ENCODE results near the gene NRIP1.
A peak's percentile ranks its signal among the peaks of the same experiment; 100 is the strongest.

NRIP1 gene

GRCh38 chr21:15064576-15065391, at the start of gene NRIP1:
TSS of gene NRIP1 (minus strand) at chr21:15065000. CDS start at chr21:14968192, 96,808 bp downstream.
- peak; percentile 72 for DNase-seq (ENCODE audit: low read depth)

GRCh38 chr21:15112858-15113257, 48.1 kb upstream of the NRIP1 start:
- H3K4me3 ChIP-seq (ENCODE audit: low read depth, low read length), result no peak overlapping the region
- no peak for DNase-seq (ENCODE audit: low read depth)

More at GRCh38 chr21:15064576-15065391, at the start of gene NRIP1:
- peak within 1 kb of the TSS; percentile 85 for H3K4me3 ChIP-seq (ENCODE audit: low read depth, low read length)

GRCh38 chr21:15108801-15109200, 44.0 kb upstream of the NRIP1 start:
- DNase-seq (ENCODE audit: low read depth), result no peak
- no peak overlapping the region for H3K4me3 ChIP-seq (ENCODE audit: low read depth, low read length)

- no peak overlapping the region for H3K4me3 ChIP-seq (ENCODE audit: low read depth, low read length)
- DNase-seq (ENCODE audit: low read depth), result no peak
These were observed 39.7 kb upstream of the NRIP1 start for GRCh38 chr21:15104470-15104869.

- no peak overlapping the region for H3K4me3 ChIP-seq (ENCODE audit: low read depth, low read length)
- no peak for DNase-seq (ENCODE audit: low read depth)
These were observed 34.1 kb upstream of the NRIP1 start for GRCh38 chr21:15098908-15099307.

GRCh38 chr21:15098181-15098580, 33.4 kb upstream of the NRIP1 start:
- no peak overlapping the region for H3K4me3 ChIP-seq (ENCODE audit: low read depth, low read length)
- DNase-seq (ENCODE audit: low read depth), result no peak

- no peak overlapping the region for H3K4me3 ChIP-seq (ENCODE audit: low read depth, low read length)
These were observed 32.8 kb upstream of the NRIP1 start for GRCh38 chr21:15097580-15097979.

GRCh38 chr21:15096146-15096545, 31.3 kb upstream of the NRIP1 start:
- H3K4me3 ChIP-seq (ENCODE audit: low read depth, low read length), result no peak overlapping the region
- DNase-seq (ENCODE audit: low read depth), result no peak

More at GRCh38 chr21:15097580-15097979, 32.8 kb upstream of the NRIP1 start:
- no peak for DNase-seq (ENCODE audit: low read depth)

GRCh38 chr21:15095326-15095725, 30.5 kb upstream of the NRIP1 start:
- no peak overlapping the region for H3K4me3 ChIP-seq (ENCODE audit: low read depth, low read length)

GRCh38 chr21:15094706-15095105, 29.9 kb upstream of the NRIP1 start:
- DNase-seq (ENCODE audit: low read depth), result no peak
- H3K4me3 ChIP-seq (ENCODE audit: low read depth, low read length), result no peak overlapping the region

More at GRCh38 chr21:15095326-15095725, 30.5 kb upstream of the NRIP1 start:
- DNase-seq (ENCODE audit: low read depth), result no peak

GRCh38 chr21:15093216-15093615, 28.4 kb upstream of the NRIP1 start:
- no peak overlapping the region for H3K4me3 ChIP-seq (ENCODE audit: low read depth, low read length)
- DNase-seq (ENCODE audit: low read depth), result no peak

GRCh38 chr21:15092745-15093144, 27.9 kb upstream of the NRIP1 start:
- DNase-seq (ENCODE audit: low read depth), result no peak
- no peak overlapping the region for H3K4me3 ChIP-seq (ENCODE audit: low read depth, low read length)

GRCh38 chr21:15090390-15090789, 25.6 kb upstream of the NRIP1 start:
- no peak for DNase-seq (ENCODE audit: low read depth)
- H3K4me3 ChIP-seq (ENCODE audit: low read depth, low read length), result no peak overlapping the region

- DNase-seq (ENCODE audit: low read depth), result no peak
These were observed 23.7 kb upstream of the NRIP1 start for GRCh38 chr21:15088488-15088887.

GRCh38 chr21:15084668-15085067, 19.9 kb upstream of the NRIP1 start:
- DNase-seq (ENCODE audit: low read depth), result no peak
- no peak overlapping the region for H3K4me3 ChIP-seq (ENCODE audit: low read depth, low read length)

More at GRCh38 chr21:15088488-15088887, 23.7 kb upstream of the NRIP1 start:
- H3K4me3 ChIP-seq (ENCODE audit: low read depth, low read length), result no peak overlapping the region

GRCh38 chr21:15080526-15080925, 15.7 kb upstream of the NRIP1 start:
- DNase-seq (ENCODE audit: low read depth), result no peak
- H3K4me3 ChIP-seq (ENCODE audit: low read depth, low read length), result no peak overlapping the region

GRCh38 chr21:15079269-15079668, 14.5 kb upstream of the NRIP1 start:
- no peak overlapping the region for H3K4me3 ChIP-seq (ENCODE audit: low read depth, low read length)
- no peak for DNase-seq (ENCODE audit: low read depth)

- no peak for DNase-seq (ENCODE audit: low read depth)
- no peak overlapping the region for H3K4me3 ChIP-seq (ENCODE audit: low read depth, low read length)
These were observed 13.4 kb upstream of the NRIP1 start for GRCh38 chr21:15078180-15078579.

GRCh38 chr21:15077529-15078145, 12.8 kb upstream of the NRIP1 start:
- no peak overlapping the region for H3K4me3 ChIP-seq (ENCODE audit: low read depth, low read length)
- DNase-seq (ENCODE audit: low read depth), result no peak

GRCh38 chr21:15076730-15077129, 11.9 kb upstream of the NRIP1 start:
- no peak overlapping the region for H3K4me3 ChIP-seq (ENCODE audit: low read depth, low read length)
- DNase-seq (ENCODE audit: low read depth), result no peak

GRCh38 chr21:15071009-15071408, 6.2 kb upstream of the NRIP1 start:
- no peak for DNase-seq (ENCODE audit: low read depth)
- H3K4me3 ChIP-seq (ENCODE audit: low read depth, low read length), result no peak overlapping the region
